GM12864 (cell line): Measurements from ENCODE around the gene SYNJ2.

ENCODE experiments used
- DNase-seq: peaks from one replicate; pipeline ENCODE4 v3.0.0-alpha.2; 2011; ENCODE audit warnings: low read depth
- H3K4me3 ChIP-seq: 2 replicates; pipeline ENCODE4 v1.5.1; 2011; ENCODE audit warnings: mild to moderate bottlenecking, low read depth, low read length, control low read depth
- CTCF ChIP-seq: IDR thresholded peaks from 2 replicates; pipeline ENCODE4 v1.5.1; 2011; ENCODE audit warnings: low read depth, mild to moderate bottlenecking, moderate library complexity, low read length, control low read depth, inconsistent platforms; ENCODE audit errors: missing control alignments

SYNJ2 gene

GRCh38 chr6:157959451-157960227, 22.0 kb upstream of the SYNJ2 start:
- no peak for TF ChIP-seq CTCF
- no peak overlapping the region for H3K4me3 ChIP-seq
- no peak for DNase-seq

GRCh38 chr6:157961153-157961831, 20.4 kb upstream of the SYNJ2 start:
- TF ChIP-seq CTCF = no peak
- no peak overlapping the region for H3K4me3 ChIP-seq
- DNase-seq = no peak

- TF ChIP-seq CTCF = no peak
- no peak for DNase-seq
- no peak overlapping the region for H3K4me3 ChIP-seq
These were observed 19.7 kb upstream of the SYNJ2 start for GRCh38 chr6:157961832-157962575.

GRCh38 chr6:157962601-157963302, 18.9 kb upstream of the SYNJ2 start:
- DNase-seq = no peak
- H3K4me3 ChIP-seq = no peak overlapping the region
- no peak for TF ChIP-seq CTCF

GRCh38 chr6:157964100-157964499, 17.6 kb upstream of the SYNJ2 start:
- TF ChIP-seq CTCF = no peak

GRCh38 chr6:157965387-157965786, 16.3 kb upstream of the SYNJ2 start:
- DNase-seq = no peak
- TF ChIP-seq CTCF = no peak
- H3K4me3 ChIP-seq = no peak overlapping the region

More at GRCh38 chr6:157964100-157964499, 17.6 kb upstream of the SYNJ2 start:
- no peak overlapping the region for H3K4me3 ChIP-seq
- DNase-seq = no peak
